ENCODE data around the gene GOLGA8K.
"Not testable (repeated sequence)": the region's sequence is repeated elsewhere in the genome, so short reads cannot be mapped to it uniquely, and the experiment has no call there.

GOLGA8K gene

DNA sequence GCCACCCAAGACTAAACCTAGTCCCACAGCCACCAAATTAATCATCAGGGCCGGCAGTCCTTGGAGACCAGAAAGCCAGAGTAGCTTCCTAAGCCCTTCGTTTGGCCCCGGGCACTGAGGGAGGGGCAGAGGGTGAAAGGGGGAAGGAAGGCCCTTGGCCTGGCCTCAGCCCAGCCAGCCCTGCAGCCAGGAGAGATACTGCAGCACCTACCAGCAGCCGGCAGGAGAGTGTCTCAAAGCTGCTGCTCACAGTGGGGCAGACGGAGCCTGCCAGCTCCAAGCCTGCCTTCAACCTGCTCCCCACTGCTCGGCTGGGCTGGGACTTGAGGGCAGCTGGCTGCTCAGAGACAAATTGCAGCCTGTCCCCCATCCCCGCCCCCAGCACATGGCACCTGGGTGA, 50.3 kb downstream of the GOLGA8K start:
- DNase-seq (ENCODE audit: low read depth), result not testable (repeated sequence)

DNA sequence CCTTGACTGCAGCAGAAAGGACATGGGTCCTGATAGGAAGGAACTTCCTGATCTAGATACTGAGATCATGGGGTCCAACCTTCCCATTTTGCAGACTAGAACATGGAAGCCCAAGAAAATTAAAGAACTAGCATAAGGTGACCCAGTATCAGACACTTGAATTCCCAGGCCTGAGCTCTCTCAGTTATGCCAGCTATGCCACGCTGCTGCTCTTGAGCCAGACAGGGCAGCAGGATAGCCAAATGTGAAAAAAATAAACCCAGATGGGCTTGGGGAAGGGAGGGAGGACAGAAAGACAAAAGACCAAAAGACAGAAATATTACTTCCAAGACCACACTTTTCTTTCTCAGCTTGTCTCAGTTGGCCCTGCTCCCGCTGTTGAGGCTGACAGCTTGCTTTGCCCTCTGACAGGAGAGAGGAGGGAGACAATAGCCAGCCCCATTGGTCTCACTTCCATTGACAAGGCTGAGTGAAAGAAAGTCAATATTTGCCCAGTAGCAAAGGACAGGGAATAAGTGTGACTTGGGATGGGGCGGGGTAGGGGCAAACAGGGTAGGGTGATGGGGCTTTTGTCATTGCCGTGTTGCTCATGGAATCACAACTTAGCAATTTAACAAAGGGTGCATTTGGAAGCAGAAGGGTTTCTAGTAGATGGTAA, 52.4 kb downstream of the GOLGA8K start:
- DNase-seq (ENCODE audit: low read depth), result not testable (repeated sequence)

DNA sequence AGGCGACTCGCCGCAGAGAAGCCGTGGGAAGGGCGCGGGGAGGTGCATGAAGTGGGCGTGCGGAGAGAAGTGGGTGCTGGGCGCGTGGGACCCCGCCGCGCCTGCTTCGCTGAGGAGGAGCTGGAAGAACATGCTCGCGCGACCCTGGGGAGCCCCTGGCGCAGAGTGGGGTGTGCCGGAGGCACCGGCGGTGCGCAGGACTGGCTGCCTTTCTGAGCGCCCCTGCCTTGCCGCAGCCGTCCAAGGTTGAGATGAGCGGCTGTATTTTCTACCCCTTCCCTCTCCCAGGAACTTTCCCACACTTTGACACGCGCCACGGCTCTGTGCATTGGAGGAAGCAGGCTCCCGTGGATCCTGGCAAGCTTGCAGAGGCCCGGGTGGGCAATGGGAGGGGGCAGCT, 56.1 kb downstream of the GOLGA8K start:
- DNase-seq (ENCODE audit: low read depth), result not testable (repeated sequence)

DNA sequence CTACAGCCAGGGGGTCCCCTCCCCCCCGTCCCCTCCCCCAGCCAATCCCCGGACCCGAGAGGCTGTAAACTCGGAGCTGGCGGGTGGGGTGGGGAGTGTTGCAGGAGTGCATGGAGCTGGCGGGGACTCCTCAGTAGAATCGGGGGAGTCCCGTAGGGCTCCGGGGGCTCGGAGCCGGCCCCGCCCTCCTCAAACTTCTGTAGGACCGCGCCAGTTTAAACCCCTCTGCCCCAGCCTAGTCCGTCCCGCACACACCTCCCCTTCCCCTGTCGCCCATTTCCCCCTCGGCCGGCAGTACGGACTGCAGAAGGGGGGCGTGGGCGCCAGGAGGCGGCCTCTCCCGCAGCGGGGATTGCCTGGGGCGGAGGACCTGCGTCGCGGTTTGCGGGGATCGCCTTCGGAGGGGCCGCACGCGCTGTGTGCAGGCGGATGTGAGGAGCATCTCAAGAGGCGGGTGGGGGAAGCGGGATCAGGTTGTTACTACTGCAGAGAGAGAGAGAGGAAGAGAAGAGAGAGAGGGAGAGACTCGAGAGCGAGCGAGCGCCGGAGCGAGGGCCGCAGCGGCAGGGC, 57.0 kb downstream of the GOLGA8K start:
- not testable (repeated sequence) for DNase-seq (ENCODE audit: low read depth)

DNA sequence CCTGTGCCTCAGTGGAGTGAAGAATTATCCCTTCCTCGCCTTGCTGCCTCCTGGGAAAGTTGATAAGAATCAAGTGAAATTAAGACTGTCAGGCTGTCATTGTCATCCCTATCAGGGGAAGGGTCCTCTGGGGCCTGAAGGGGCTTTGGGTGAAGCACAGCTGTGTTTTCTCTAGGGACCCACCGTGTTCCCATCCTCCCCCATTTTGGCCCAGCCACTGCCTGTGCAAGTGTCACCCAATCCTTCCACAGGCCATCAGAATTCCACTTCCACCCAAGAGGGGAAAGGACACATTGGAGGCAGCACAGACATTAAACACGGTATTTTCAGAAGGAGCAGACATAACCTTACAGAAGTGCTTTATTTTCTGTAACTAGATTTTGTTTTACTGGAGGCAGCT, 59.2 kb downstream of the GOLGA8K start:
- DNase-seq (ENCODE audit: low read depth), result not testable (repeated sequence)
